Activated B cell treated with CpG ODN at 0.5 μM for 24 hours (primary cell): ENCODE measurements around the gene MET. TPM values are rescaled to one million over a fixed set of nuclear protein-coding genes. Genes with fewer than 3 reads are reported as not detected.
A peak's percentile ranks its signal among the peaks of the same experiment; 100 is the strongest.
"Not testable (repeated sequence)": the region's sequence is repeated elsewhere in the genome, so short reads cannot be mapped to it uniquely, and the experiment has no call there.

Source experiments
- ATAC-seq: fragments of 200-7000 bp; cut with Tn5 transposase; one replicate; pipeline ENCODE4 v1.10.0; 2021; ENCODE audit warnings: low read depth, mild to moderate bottlenecking, moderate library complexity
- CTCF ChIA-PET: fragments of 350-600 bp; sonication (Branson Sonifier 250); formaldehyde crosslinking; loops from one replicate; lab custom pipeline; 2021; ENCODE audit warnings: antibody characterized with exemption; lab: Charles Lee
- POLR2A ChIA-PET: fragments of 350-600 bp; sonication (Branson Sonifier 250); formaldehyde crosslinking; loops from one replicate; lab custom pipeline; 2021; ENCODE audit warnings: antibody characterized with exemption; lab: Charles Lee
- DNase-seq: peaks from one replicate; pipeline ENCODE4 v3.0.0; 2022
- H3K27ac Mint-ChIP-seq: one replicate; pipeline ENCODE4 v1.8.0; 2020; ENCODE audit warnings: mixed read lengths
- H3K27me3 Mint-ChIP-seq: one replicate; pipeline ENCODE4 v1.8.0; 2021; ENCODE audit warnings: mixed read lengths
- H3K36me3 Mint-ChIP-seq: one replicate; pipeline ENCODE4 v1.8.0; 2021; ENCODE audit warnings: low read depth, mixed read lengths
- H3K4me1 Mint-ChIP-seq: one replicate; pipeline ENCODE4 v1.8.0; 2021; ENCODE audit warnings: mixed read lengths
- H3K4me3 Mint-ChIP-seq: one replicate; pipeline ENCODE4 v1.8.0; 2020; ENCODE audit warnings: mild to moderate bottlenecking, mixed read lengths
- H3K9me3 Mint-ChIP-seq: one replicate; pipeline ENCODE4 v1.8.0; 2020; ENCODE audit warnings: mixed read lengths
- intact Hi-C: fragments of 100-400 bp; cut with micrococcal nuclease; formaldehyde crosslinking; loops from one replicate; pipeline ENCODE4 v1.15.1; 2024
- total RNA-seq: library from RNA; stranded (reverse); gene quantifications from 2 replicates; pipeline ENCODE4 v1.2.3, GENCODE V29; 2022
- TF ChIP-seq, protein P1 (sequence below): fragments of 200-600 bp; IDR thresholded peaks from one replicate; pipeline ENCODE4 v1.8.0; 2022; ENCODE audit warnings: antibody characterized with exemption, mild to moderate bottlenecking

MET gene
- total RNA-seq, 1 donor from 2014 or later = 1.1 TPM

DNA sequence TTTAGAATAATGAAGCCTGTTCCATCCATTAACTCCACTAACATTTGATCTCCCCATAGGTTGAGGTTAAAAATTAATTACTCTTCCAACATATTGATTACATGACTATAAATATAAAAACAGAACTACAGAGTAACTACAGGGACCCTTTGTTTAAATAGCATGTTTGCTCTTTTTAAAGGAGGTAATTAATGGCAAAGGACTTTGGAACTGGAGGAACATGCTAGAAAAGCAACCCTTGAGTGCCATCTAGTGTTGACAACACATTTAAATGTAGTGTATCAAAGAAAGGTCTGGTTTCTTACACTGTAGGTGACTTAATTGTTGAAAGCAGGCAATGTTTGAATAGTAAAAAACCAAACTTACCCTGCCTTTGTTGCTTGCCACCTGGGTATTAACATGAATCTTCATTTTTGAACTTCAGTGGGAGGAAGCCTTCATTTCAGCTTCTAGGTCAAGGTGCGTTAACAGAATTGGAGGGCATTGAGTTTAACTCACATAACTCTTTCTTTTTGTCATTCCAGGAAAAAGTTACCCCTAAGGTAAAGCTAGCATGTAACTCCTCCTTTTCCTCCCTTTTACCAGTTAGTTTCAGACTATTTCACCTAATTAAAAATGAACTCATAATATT is 137.8 kb downstream of the MET start:
- no peaks in the 10 kb centered on the region for H3K4me1 Mint-ChIP-seq
- DNase-seq (no peak), ATAC-seq (peak; percentile 50)
- intact Hi-C loops = loop anchor here (1.0 to 2.0 kb wide), 6 partner anchors 138 to 671 kb away; no protein-coding TSS in a partner anchor
- no peaks in the 10 kb centered on the region for H3K36me3 Mint-ChIP-seq
- H3K27ac Mint-ChIP-seq = no peak overlapping the region
- ChIA-PET POLR2A (no interaction called here), CTCF (interaction anchor here (0.8 to 2.9 kb wide), 6 partner anchors 23 to 635 kb away, joined by 3 to 28 read pairs (median 3); partner anchors contain the start of gene MET)
- H3K4me3 Mint-ChIP-seq = no peak overlapping the region
- H3K9me3 Mint-ChIP-seq = no peaks in the 10 kb centered on the region
- H3K27me3 Mint-ChIP-seq = peaks cover 9% of the 10 kb centered on the region
- TF ChIP-seq, protein P1, sequence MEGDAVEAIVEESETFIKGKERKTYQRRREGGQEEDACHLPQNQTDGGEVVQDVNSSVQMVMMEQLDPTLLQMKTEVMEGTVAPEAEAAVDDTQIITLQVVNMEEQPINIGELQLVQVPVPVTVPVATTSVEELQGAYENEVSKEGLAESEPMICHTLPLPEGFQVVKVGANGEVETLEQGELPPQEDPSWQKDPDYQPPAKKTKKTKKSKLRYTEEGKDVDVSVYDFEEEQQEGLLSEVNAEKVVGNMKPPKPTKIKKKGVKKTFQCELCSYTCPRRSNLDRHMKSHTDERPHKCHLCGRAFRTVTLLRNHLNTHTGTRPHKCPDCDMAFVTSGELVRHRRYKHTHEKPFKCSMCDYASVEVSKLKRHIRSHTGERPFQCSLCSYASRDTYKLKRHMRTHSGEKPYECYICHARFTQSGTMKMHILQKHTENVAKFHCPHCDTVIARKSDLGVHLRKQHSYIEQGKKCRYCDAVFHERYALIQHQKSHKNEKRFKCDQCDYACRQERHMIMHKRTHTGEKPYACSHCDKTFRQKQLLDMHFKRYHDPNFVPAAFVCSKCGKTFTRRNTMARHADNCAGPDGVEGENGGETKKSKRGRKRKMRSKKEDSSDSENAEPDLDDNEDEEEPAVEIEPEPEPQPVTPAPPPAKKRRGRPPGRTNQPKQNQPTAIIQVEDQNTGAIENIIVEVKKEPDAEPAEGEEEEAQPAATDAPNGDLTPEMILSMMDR = peak; percentile 53

DNA sequence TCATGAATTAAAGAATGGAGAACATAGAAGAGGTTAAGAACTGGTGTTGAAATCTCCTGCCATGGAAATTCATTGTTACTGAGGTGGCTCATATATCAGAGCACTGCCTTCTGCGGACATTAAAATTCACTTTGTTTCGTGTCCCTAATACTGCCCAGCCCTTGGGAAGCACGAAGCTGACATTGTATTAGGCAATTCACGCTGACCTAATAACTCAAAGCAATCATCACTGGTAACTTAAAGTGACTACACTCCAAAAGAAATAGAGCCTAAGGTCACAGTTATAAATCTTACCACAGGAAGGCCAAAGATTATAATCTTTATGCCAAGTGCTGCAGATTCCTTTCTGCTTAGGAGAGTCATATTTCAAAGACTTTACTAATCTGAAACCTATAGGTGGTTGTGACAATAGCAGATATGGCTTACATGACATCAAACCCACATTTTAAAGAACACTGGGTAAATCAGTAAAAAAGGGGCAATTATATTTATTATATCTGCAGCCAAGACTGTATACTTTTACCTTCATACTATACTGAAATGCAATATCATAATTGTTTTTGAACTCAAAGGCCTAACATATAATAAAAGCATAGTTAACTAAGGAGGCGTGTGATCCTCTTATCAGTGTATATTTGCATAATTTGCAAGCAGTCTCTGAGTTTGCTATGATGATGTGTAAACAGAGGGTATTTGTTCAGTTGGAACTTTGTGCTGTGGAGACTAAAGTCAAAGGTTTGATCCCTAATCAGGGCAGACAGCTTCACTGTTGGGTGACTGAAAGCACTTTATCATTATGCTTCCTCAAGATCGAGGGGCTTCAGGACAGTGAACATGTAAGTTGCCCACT is 138.5 kb downstream of the MET start:
- no peak for DNase-seq
- no peaks in the 10 kb centered on the region for H3K9me3 Mint-ChIP-seq
- POLR2A ChIA-PET = no interaction called here
- H3K36me3 Mint-ChIP-seq = no peaks in the 10 kb centered on the region
- CTCF ChIA-PET = interaction anchor here (0.8 to 2.9 kb wide), 6 partner anchors 23 to 636 kb away, joined by 3 to 28 read pairs (median 3); partner anchors contain the start of gene MET
- ATAC-seq = no peak
- no peak overlapping the region for H3K4me3 Mint-ChIP-seq
- no peaks in the 10 kb centered on the region for H3K4me1 Mint-ChIP-seq
- TF ChIP-seq, protein P1 = no peak
- H3K27me3 Mint-ChIP-seq = peaks cover 9% of the 10 kb centered on the region
- intact Hi-C loops = no loop called here
- no peak overlapping the region for H3K27ac Mint-ChIP-seq

DNA sequence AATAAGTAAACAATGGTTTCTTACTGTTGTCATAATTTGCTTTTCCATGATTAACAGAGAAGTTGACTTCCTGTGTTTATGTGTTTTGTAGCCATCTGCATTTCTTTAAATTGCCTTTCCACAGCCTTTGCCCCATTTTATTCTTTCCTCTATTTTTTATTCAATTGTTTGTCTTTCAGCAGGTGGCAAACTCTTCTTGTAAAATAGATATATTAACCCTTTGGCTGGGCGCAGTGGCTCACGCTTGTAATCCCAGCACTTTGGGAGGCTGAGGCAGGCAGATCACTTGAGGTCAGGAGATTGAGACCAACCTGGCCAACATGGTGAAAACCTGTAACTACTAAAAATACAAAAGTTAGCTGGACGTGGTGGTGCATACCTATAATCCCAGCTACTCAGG is 139.8 kb downstream of the MET start:
- ChIA-PET POLR2A (no interaction called here), CTCF (interaction anchor here (2.9 kb wide), 1 partner anchor 220 kb away, joined by 28 read pairs; no protein-coding TSS in a partner anchor)
- no peaks in the 10 kb centered on the region for H3K4me1 Mint-ChIP-seq
- no peak for DNase-seq
- intact Hi-C loops = no loop called here
- no peak for ATAC-seq
- H3K9me3 Mint-ChIP-seq = no peaks in the 10 kb centered on the region
- peaks cover 9% of the 10 kb centered on the region for H3K27me3 Mint-ChIP-seq
- H3K36me3 Mint-ChIP-seq = no peaks in the 10 kb centered on the region
- no peak overlapping the region for H3K27ac Mint-ChIP-seq
- no peak overlapping the region for H3K4me3 Mint-ChIP-seq
- TF ChIP-seq, protein P1 = no peak

DNA sequence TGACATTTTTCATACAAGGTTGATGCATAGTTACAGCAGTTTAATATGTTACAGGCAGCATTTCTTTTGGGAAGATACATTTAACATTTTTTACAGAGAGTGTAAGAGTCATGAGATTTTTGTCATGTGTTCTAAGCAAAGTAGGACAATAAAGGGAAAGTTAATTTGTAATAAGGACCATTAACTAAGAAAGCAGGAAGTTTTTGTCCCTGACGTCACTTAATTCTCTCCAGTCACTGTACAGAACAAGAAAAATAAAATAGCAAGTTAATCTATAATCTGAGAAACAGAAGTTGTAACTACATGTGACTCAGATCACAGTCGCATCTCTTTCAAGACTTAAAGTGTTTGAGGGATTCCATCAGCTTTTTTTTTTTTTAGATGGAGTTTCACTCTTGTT is 140.9 kb downstream of the MET start:
- Mint-ChIP-seq H3K9me3 (no peaks in the 10 kb centered on the region), H3K27me3 (peaks cover 8% of the 10 kb centered on the region), H3K36me3 (no peaks in the 10 kb centered on the region), H3K4me3 (no peak overlapping the region), H3K27ac (no peak overlapping the region), H3K4me1 (no peaks in the 10 kb centered on the region)
- intact Hi-C loops = no loop called here
- DNase-seq (no peak), ATAC-seq (no peak)
- TF ChIP-seq, protein P1 = no peak
- ChIA-PET CTCF (interaction anchor here (1.9 kb wide), 1 partner anchor 221 kb away, joined by 14 read pairs; no protein-coding TSS in a partner anchor), POLR2A (interaction anchor here (0.6 kb wide), 1 partner anchor 41 kb away, joined by 4 read pairs; no protein-coding TSS in a partner anchor)

DNA sequence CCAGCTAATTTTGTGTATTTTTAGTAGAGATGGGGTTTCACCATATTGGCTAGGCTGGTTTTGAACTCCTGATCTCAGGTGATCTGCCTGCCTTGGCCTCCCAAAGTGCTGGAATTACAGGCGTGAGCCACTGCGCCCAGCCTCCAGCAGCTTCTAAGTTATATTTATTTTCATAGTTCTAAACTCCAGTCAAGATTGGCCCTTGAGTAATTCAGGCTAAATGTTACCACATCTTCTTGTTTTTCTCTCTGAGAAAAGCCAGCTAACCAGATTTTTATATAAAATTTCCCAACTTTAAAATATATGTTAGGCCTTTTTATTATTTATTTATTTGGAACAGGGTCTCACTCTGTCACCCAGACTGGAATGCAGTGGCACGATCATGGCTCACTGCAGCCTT is 141.4 kb downstream of the MET start:
- H3K36me3 Mint-ChIP-seq, intact Hi-C loops, DNase-seq, H3K27ac Mint-ChIP-seq, H3K4me1 Mint-ChIP-seq, H3K4me3 Mint-ChIP-seq, ATAC-seq, H3K27me3 Mint-ChIP-seq, H3K9me3 Mint-ChIP-seq: not testable (repeated sequence)
- ChIA-PET CTCF (interaction anchor here (1.9 kb wide), 1 partner anchor 222 kb away, joined by 14 read pairs; no protein-coding TSS in a partner anchor), POLR2A (interaction anchor here (0.6 kb wide), 1 partner anchor 41 kb away, joined by 4 read pairs; no protein-coding TSS in a partner anchor)
